HG03196 (cell line): ENCODE results near the gene DLGAP1.
"Not testable (repeated sequence)": the region's sequence is repeated elsewhere in the genome, so short reads cannot be mapped to it uniquely, and the experiment has no call there.

Experiments
- ATAC-seq: cut with Tn5 transposase; IDR thresholded peaks from one replicate; pipeline ENCODE4 v1.9.1; 2021; ENCODE audit not compliant: unreplicated experiment

The DLGAP1 gene

DNA sequence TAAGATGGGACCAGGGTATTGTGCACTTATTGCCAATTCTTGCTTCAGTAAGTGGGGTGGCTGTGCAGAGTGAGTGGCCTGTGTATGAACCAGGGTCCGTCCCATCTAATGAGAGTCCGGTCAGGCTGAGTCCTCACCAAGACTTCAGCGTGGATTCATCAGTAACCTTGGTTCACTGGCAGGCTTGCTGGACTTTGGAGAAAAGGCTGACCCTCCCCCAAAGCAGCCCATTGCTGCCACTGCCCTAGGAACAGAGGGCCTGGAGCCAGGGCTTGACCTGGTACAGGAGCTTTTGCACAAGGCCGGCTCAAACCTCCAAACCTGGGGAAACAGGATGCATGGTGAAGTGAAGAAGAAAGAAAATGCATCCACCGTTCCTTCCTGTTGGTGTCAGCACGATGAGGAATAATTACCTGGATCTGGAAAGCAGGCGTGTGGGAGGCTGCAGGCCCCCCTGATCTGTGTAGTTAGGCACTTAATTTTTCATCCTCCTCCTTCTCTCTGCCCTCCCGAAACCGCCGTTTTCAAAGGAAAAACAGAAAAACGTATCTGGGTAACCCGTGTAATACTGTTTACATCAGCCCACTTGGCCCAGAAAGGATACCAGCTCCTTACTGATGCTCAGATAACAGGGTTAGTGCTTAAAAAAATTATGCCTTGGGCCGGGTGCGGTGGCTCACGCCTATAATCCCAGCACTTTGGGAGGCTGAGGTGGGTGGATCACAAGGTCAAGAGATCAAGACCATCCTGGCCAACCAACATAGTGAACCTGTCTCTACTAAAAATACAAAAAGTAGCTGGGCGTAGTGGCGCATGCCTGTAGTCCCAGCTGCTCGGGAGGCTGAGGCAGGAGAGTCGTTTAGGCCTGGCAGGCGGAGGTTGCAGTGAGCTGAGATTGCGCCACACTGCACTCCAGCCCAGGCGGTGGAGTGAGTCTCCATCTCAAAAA lies 857.4 kb downstream of the DLGAP1 start:
- ATAC-seq: no peak

DNA sequence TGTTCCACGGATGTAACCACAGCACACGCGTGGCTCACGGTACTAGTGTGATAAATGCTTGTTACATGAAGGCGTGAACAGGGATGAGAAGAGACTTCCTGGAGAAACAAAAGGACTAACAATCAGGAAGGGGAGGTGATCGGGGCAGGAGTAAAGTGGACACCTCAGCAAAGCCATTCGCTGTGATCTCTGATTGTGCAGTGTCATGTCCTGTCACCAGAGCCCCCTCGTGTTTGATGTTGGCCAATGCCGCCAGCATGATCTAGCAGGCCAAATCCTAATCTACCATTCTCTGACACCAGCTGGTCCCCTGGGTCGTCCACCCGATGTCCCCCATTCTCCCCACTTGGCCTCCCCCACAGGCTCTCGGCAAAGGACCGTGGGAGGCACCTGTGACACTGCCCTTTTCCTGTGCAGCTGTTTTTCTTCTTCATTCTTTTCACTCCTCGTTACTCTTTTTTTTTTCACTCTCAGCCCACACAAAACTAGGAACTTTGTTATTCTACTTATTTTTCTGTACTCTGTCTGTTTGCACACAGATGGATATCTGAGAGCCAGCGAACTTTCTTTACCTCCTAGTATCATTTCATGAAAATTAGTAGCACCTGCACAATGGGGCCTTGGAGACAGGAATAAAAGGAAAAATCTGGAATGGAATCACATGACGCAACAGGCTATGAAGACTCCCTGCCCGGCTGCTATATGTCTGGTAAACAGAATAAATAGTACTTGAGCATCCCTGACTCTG lies 858.3 kb downstream of the DLGAP1 start:
- ATAC-seq: peak; percentile 27

GRCh38 chr18:3596324-3596636 lies 858.8 kb downstream of the DLGAP1 start:
- ATAC-seq: no peak

GRCh38 chr18:3595369-3596273 lies 859.5 kb downstream of the DLGAP1 start:
- peak; percentile 54 for ATAC-seq

- no peak for ATAC-seq
Measured at GRCh38 chr18:3594760-3595368, 860.2 kb downstream of the DLGAP1 start.

DNA sequence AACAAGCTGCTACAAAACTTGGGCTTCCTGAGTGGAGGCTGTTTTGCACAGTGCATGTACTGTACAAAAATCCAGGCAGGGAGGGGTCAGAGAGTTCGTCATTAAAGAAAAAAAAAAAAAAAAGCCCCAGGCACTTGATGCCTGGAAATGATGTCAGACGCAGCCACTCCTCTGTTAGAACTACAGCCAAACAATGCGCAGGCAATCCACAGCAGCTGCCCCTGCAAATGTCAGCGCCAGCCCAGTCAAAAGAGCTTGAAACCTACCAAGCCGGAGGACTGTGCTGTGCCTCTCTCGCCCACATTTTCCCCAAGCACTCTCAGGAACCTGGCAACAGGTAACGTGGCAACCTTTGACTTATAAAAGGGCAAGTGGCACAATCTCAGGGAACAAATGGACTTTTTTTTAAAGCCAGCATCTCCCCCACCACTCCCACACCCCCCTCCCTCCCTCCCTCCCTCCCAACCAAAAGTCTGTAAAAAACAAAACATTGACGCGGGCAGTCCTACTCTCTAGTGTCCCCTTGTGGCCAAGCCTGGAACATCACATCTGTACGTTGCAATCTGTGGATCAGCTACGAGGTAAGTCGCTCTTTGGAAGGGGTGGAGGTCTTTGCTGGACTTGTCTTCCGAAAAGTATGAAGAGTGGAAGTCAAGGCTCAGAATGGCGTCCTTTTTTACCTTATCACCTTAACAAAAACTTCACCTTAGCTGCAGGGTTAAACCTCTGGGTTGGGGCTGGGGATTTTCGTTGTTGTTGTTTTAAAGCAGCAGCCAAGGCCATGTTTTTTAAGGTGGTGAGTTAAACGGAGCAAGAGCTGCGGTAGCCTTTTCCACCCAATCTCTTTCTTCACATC lies 861.0 kb downstream of the DLGAP1 start:
- peak; percentile 50 for ATAC-seq

DNA sequence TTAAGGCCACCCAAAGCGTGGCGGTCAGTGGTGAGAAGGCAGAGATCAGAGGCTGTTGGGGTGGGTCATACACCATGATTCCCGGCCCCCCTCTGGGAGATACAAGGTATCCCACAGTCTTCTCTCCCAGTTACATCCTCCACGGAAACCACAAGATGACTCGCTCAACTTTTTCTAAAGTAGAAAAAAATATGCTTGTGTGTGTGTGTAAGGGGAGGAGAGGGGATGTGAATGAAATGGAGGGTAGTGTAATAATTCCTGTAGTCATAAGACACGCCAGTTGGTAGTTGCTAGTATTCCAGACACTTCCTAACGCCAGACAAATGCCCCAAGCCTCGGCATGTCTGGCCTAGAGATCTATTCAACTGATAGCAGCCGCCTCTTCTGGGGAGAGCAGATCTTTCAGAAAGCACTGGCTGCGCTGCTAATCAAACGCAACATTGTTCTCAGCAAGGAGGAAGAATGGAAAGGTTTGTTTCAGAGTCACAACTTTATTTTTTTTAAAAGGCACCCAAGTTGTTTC lies 861.7 kb downstream of the DLGAP1 start:
- ATAC-seq: peak; percentile 6

- no peak for ATAC-seq
Measured at GRCh38 chr18:3592864-3593263, 862.2 kb downstream of the DLGAP1 start.

GRCh38 chr18:3590096-3590630 lies 864.9 kb downstream of the DLGAP1 start:
- ATAC-seq: no peak

DNA sequence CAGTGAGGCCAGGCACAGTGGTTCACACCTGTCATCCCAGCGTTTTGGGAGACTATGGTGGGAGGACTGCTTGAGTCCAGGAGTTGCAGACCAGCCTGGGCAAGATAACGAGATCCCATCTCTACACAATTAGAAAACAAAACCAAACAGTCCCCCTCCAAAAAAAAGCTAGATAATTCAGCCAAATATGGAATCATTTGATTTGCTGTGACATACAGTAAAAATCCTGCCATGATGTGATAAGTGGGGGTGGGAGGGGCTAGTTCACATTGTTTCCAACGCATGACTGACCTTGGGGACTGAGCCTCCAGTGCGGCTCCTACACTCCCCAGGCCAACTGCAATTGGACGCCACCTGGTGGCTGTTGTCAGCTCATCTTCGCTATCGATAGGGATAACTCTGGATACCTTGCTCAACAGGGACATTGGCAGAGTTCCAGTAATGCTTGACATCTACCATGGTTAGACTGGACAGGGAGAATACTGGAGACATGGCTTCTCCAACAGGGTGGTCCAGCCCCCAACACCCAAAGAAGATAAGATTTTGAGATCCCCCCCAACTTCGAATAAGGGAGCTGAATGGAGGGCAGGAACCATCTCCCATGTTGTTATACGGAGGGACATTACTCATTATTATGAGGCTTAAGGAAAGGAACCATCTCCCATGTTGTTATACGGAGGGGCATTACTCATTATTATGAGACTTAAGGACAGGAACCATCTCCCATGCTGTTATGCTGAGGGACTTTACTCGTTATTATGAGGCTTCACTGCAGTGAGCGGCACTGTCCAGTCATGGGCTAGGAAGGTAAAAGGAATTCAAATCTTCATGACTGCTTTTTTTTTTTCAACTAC lies 869.2 kb downstream of the DLGAP1 start:
- peak; percentile 8 for ATAC-seq

GRCh38 chr18:3584897-3585460 lies 870.1 kb downstream of the DLGAP1 start:
- no peak for ATAC-seq

- ATAC-seq: no peak
Measured at GRCh38 chr18:3584266-3584861, 870.7 kb downstream of the DLGAP1 start.

GRCh38 chr18:3583873-3584247 lies 871.2 kb downstream of the DLGAP1 start:
- no peak for ATAC-seq

- not testable (repeated sequence) for ATAC-seq
Measured at GRCh38 chr18:3583106-3583872, 871.8 kb downstream of the DLGAP1 start.

DNA sequence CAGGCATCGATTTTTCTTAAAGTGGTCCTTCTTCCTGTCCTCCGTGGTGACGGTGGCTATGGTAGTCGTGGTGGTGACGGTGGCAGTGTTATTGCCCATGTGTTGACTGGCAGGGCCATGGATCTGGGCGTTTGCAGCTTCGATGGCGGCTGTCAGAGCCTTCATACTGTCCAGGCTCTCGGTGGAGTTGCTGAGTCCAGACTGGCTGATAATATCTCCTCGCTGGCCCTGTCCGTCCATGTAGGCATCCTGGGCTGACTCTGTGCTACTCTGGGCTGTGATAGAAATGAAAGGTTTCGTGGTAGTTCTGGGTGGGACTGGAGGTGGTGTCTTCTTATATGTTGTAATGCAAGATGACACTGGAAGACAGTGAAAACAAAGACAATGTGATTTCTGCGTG lies 873.2 kb downstream of the DLGAP1 start:
- ATAC-seq: no peak

GRCh38 chr18:3580523-3581025 lies 874.5 kb downstream of the DLGAP1 start:
- ATAC-seq: not testable (repeated sequence)

DNA sequence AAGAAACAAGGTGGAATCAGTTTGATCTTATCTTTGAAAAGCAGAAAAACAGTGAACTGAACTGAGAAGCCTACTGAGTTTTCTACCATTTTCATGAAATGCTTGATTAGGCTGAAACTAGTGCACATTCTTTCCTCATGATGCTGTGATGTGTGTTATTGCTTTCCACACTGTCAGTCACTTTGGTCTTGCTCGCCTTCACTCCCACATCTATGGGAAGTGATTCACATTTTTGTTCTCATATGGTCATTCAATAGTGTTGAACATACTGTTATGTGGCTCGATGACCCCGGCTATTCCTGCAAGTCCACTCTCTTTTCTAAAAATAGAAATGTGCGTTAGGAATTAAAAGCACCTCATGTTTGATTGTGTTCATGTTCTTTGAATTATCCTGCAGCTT lies 875.4 kb downstream of the DLGAP1 start:
- no peak for ATAC-seq
